Coronary artery (tissue), 2 donors: ENCODE results near the gene MT3.

Source experiments
- DNase-seq: peaks from one replicate; pipeline ENCODE4 v3.0.0-alpha.2; 2017; ENCODE audit warnings: low spot score
- H3K27ac ChIP-seq, 2 donors: fragments of 200-600 bp; sonication (generic); one replicate each; pipeline ENCODE4 v1.5.1; 2016 to 2019
- H3K4me3 ChIP-seq: fragments of 200-600 bp; sonication (generic); 2 replicates; pipeline ENCODE4 v1.5.1; 2016; ENCODE audit warnings: mild to moderate bottlenecking, moderate library complexity
- TF ChIP-seq, protein P1 (sequence below): fragments of 200-600 bp; sonication (generic); IDR thresholded peaks from one replicate; pipeline ENCODE4 v1.5.1; 2019; ENCODE audit warnings: antibody characterized with exemption

The MT3 gene

DNA sequence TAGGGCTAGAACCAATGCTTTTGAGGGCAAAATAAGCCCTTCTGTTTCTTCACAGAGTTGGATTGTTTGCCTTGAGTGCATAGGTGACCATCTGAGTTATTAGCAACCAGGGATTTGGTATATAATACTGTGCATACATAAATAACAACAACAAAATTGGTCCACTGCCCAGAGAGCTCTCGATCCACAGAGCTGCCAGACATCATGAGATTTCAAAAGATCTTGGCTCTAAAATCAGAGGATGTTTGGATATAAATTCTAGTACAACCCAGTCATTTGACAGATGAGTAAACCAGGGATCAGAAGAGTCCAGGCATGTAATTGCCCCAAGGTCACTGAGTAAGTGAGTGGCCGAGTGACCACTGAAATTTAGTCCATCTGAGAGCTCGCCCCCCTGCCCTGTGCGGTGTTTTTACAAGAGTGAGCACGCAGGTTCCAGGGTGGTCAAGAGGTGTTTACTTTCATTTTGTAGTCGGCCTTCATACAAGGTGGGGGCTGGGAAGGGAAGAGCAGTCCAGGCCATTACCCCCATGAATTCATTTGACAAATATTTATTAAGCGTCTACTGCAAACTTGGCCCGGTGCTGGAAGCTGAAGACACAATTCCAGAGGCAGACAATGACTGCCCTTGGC lies 17.3 kb downstream of the MT3 start:
- TF ChIP-seq, protein P1, sequence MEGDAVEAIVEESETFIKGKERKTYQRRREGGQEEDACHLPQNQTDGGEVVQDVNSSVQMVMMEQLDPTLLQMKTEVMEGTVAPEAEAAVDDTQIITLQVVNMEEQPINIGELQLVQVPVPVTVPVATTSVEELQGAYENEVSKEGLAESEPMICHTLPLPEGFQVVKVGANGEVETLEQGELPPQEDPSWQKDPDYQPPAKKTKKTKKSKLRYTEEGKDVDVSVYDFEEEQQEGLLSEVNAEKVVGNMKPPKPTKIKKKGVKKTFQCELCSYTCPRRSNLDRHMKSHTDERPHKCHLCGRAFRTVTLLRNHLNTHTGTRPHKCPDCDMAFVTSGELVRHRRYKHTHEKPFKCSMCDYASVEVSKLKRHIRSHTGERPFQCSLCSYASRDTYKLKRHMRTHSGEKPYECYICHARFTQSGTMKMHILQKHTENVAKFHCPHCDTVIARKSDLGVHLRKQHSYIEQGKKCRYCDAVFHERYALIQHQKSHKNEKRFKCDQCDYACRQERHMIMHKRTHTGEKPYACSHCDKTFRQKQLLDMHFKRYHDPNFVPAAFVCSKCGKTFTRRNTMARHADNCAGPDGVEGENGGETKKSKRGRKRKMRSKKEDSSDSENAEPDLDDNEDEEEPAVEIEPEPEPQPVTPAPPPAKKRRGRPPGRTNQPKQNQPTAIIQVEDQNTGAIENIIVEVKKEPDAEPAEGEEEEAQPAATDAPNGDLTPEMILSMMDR, result no peak
- Histone ChIP-seq H3K27ac (peak overlapping the region; percentile 91 to 93), H3K4me3 (peak overlapping the region; percentile 82)
- DNase-seq, result no peak

DNA sequence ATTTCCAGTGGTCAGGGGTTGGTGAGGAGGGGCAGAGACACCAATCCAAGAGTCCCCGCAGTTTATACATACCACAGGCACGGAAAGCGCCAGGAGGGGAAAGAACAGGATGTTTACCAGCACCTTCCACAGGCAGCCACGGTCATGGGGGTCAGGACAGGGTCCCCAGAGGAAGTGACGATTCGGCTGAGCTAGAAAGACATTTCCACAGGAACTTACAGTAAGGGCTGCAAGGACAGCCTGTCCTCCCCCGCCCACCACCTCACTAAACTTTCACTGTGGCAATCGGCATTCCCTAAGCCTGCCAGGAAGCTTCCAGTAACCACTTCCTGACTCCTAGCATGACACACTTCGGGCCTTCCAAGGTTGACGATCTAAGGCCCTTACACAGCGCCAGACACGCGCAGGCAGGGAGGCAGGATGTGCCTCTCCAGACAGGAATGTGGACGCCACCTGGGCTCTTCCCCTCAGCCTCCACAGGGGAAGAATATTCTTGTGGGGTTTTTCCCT lies 17.8 kb downstream of the MT3 start:
- peak; percentile 95 for DNase-seq
- Histone ChIP-seq H3K4me3 (peak overlapping the region; percentile 82), H3K27ac (peak overlapping the region; percentile 91 to 93)
- TF ChIP-seq, protein P1, result no peak

GRCh38 chr16:56607675-56608042 lies 18.3 kb downstream of the MT3 start:
- TF ChIP-seq, protein P1, result no peak
- no peak for DNase-seq
- H3K4me3 ChIP-seq, result peak overlapping the region; percentile 82

DNA sequence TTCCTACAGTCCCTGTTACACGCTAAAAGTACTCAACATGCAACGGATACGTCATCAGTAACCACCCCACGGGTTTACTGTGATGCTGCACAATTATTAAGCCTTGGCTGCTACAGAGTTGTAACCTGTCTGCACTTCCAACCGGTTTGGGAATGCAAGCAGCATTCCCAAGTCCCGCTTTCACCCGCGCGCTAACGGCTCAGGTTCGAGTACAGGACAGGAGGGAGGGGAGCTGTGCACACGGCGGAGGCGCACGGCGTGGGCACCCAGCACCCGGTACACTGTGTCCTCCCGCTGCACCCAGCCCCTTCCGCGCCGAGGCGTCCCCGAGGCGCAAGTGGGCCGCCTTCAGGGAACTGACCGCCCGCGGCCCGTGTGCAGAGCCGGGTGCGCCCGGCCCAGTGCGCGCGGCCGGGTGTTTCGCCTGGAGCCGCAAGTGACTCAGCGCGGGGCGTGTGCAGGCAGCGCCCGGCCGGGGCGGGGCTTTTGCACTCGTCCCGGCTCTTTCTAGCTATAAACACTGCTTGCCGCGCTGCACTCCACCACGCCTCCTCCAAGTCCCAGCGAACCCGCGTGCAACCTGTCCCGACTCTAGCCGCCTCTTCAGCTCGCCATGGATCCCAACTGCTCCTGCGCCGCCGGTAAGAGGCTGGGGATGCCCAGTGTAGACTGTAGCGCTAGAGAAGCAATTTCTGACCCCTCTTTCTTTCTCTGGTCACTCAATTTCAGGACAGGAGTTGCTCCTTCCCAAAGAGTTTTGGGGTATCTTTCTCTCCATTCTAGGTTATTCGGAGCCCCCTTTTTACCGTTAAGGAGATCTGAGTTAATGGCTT lies 18.9 kb downstream of the MT3 start, which contains the start of gene MT2A:
Gene MT2A (plus strand): TSS at position 542 of the 833 bp plus-strand sequence. CDS start 72 bp downstream, at position 614.
- peak within 1 kb of the TSS; percentile 91 to 93 for H3K27ac ChIP-seq
- peak within 1 kb of the TSS; percentile 82 for H3K4me3 ChIP-seq
- DNase-seq, result peak; percentile 97
- TF ChIP-seq, protein P1, result no peak

More at GRCh38 chr16:56607675-56608042, 18.3 kb downstream of the MT3 start:
- peak overlapping the region; percentile 91 to 93 for H3K27ac ChIP-seq

- TF ChIP-seq, protein P1, result no peak
- DNase-seq, result no peak
- peak overlapping the region; percentile 82 for H3K4me3 ChIP-seq
- peak overlapping the region; percentile 91 to 93 for H3K27ac ChIP-seq
Observed at GRCh38 chr16:56608876-56609462, 19.6 kb downstream of the MT3 start.

- peak overlapping the region; percentile 82 for H3K4me3 ChIP-seq
- DNase-seq, result no peak
- H3K27ac ChIP-seq, result peak overlapping the region; percentile 91 to 93
- TF ChIP-seq, protein P1, result no peak
Observed at GRCh38 chr16:56609463-56609921, 20.2 kb downstream of the MT3 start.
